ENCODE data around the gene ADCY5. TPM values are rescaled to one million over a fixed set of nuclear protein-coding genes. Genes with fewer than 3 reads are reported as not detected.

Gene ADCY5
- total RNA-seq, 4 donors from 2014 or later, result 3.5 to 44.6 (median 14.5) TPM

DNA sequence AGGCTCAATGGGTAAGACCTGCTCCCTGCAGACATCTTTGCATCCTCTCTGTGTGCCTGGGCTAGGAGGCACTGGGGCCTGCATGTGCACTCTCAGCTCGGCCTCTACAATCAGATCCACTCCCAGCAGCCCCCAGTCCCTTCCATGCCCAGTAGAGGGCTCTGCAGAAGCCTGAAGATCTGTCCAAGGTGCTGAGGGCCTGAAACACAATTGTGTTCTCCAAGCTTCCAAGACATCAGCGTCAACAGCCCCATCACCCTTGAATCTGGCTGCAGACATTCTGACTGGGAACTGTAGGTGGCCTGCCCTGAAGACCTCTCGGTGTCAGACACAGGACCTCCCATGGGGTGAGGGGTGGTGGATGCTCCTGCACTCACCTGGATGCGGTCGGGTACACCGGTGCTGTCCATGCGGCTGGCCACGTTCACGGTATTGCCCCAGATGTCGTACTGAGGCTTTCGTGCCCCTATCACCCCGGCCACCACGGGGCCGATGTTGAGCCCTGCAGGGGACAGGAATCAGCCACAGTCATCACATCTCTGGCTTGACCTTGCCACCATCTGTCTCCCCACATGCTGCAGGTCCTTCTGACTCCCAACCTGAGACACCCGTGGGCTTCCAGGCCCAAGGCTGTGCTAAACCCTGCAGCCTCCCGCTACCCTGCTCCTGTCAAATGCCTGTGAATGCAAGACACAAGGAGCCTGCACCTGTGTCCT, 162.4 kb downstream of the ADCY5 start:
- no peaks in the 10 kb centered on the region for H3K4me1 ChIP-seq
- no peaks in the 10 kb centered on the region for H3K27me3 ChIP-seq
- no peaks in the 10 kb centered on the region for H3K36me3 ChIP-seq
- no peak for DNase-seq
- no peaks in the 10 kb centered on the region for H3K9me3 ChIP-seq
- no peak overlapping the region for H3K27ac ChIP-seq
- H3K4me3 ChIP-seq, result no peak overlapping the region
- peak in 4 of 6 experiments; percentile 26 to 41 (median 38) for TF ChIP-seq CTCF (IDR thresholded peaks at IDR 0.05)
- TF ChIP-seq POLR2A (IDR thresholded peaks at IDR 0.05), result no peak

GRCh38 chr3:123285931-123286307, 163.0 kb downstream of the ADCY5 start:
- H3K9me3 ChIP-seq, result no peaks in the 10 kb centered on the region
- no peak for DNase-seq
- no peak overlapping the region for H3K27ac ChIP-seq
- H3K36me3 ChIP-seq, result no peaks in the 10 kb centered on the region
- no peaks in the 10 kb centered on the region for H3K4me1 ChIP-seq
- TF ChIP-seq CTCF (IDR thresholded peaks at IDR 0.05), result no peak
- no peak for TF ChIP-seq POLR2A (IDR thresholded peaks at IDR 0.05)
- no peaks in the 10 kb centered on the region for H3K27me3 ChIP-seq
- H3K4me3 ChIP-seq, result no peak overlapping the region

DNA sequence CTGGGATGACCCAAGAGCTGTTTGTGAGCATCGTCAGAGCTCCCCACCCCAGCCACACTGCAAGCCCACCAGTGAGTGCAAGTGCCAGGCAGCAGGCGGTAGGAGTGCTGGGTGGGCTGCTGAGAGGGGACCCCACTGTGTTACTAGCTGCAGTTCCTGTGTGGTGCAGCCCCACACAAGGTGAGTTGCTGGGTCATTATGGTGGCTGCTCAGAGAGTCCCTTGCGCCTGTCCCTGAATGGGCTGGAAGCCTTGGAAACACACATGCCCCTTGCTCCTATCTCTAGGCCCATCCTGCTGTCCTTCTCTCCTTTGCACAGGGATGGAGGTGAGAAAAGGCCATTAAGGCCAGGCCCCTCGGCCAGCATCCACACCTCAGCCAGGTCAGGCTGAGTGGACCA, 163.4 kb downstream of the ADCY5 start:
- Histone ChIP-seq H3K4me1 (no peaks in the 10 kb centered on the region), H3K36me3 (no peaks in the 10 kb centered on the region)
- no peak for DNase-seq

DNA sequence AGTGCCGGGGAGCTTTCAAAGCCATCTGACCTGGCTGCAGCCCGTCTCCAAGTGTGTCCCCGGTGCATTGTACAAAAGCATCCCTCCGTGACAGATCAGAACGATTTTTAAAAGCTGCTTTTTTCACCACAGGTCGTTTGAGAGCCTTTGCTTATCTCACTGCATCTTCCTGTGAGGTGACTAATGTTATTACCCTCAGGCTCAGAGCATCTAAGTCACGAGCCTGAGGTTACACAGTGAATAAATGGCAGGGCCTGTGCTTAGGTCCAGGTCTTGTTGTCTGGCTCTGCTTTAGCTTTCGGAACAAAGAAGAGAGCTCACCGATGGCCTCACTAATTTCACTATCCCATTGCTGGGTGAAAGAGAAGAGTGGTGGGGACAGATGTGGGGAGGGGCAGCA, 163.8 kb downstream of the ADCY5 start:
- Histone ChIP-seq H3K4me3 (no peak overlapping the region), H3K27ac (no peak overlapping the region), H3K9me3 (no peaks in the 10 kb centered on the region), H3K27me3 (no peaks in the 10 kb centered on the region), H3K4me1 (no peaks in the 10 kb centered on the region), H3K36me3 (no peaks in the 10 kb centered on the region)
- TF ChIP-seq CTCF (IDR thresholded peaks at IDR 0.05) (no peak), POLR2A (IDR thresholded peaks at IDR 0.05) (no peak)
- no peak for DNase-seq

More for the DNA sequence above, 163.4 kb downstream of the ADCY5 start:
- H3K27ac ChIP-seq, result no peak overlapping the region
- no peak for TF ChIP-seq POLR2A (IDR thresholded peaks at IDR 0.05)
- no peak for TF ChIP-seq CTCF (IDR thresholded peaks at IDR 0.05)
- H3K27me3 ChIP-seq, result no peaks in the 10 kb centered on the region
- no peaks in the 10 kb centered on the region for H3K9me3 ChIP-seq
- H3K4me3 ChIP-seq, result no peak overlapping the region

DNA sequence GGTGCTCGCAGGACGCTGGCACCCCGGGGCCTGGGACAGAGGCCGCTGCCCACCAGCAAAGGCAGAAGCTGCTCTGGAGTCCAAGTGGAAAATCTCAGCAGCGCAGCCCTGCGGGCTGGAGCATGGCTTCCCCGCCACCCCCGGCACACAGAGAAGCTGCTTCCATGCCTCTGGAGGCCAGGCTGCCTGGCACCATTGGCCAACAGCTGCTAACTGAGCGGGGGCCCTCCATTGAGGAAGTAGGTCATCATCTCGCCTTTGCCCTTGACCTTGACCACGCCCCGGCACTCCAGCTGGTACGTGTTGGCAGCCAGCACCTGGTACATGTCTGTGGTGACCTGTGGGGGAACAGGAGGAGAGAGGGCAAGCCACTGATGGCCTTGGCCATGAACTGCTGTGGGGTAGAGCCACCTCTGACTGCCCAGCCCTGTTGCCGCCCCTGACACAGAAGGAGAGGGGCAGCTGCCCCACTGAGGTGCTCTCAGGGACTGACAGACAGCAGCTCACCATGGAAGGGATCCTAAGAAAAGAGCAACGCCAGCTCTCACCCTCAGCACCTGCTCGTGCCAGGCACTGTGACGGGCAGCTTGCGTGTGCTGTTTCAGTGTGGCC, 164.4 kb downstream of the ADCY5 start:
- Histone ChIP-seq H3K9me3 (no peaks in the 10 kb centered on the region), H3K4me1 (no peaks in the 10 kb centered on the region), H3K27ac (no peak overlapping the region), H3K36me3 (no peaks in the 10 kb centered on the region), H3K27me3 (no peaks in the 10 kb centered on the region), H3K4me3 (no peak overlapping the region)
- no peak for TF ChIP-seq CTCF (IDR thresholded peaks at IDR 0.05)
- no peak for TF ChIP-seq POLR2A (IDR thresholded peaks at IDR 0.05)
- no peak for DNase-seq

Data from Peyer's patch (tissue), 4 donors.